K562 (cell line): ENCODE measurements around the gene PACSIN2.

Experiments
- CAMTA2 ChIP-seq: fragments of 250-450 bp; sonication (Bioruptor Pico); conservative IDR thresholded peaks from 2 replicates; pipeline ENCODE4 v1.5.1; 2022
- CHD7 ChIP-seq: fragments of 200-600 bp; sonication (generic); IDR thresholded peaks from one replicate; pipeline ENCODE4 v1.6.1; 2012; ENCODE audit warnings: mild to moderate bottlenecking, low read depth, low read length, inconsistent platforms
- CTCF ChIP-seq, 3 experiments: IDR thresholded peaks in 2 of 3; conservative IDR thresholded peaks in 1 of 3; 2 replicates each; pipeline ENCODE4 v1.5.1; 2011 to 2012; ENCODE audit warnings: low read length in 3 of 3, mild to moderate bottlenecking in 3 of 3, control low read depth in 2 of 3, improper control_type of control experiment in 1 of 3, inconsistent platforms in 1 of 3, low read depth in 1 of 3, mixed read lengths in 1 of 3, moderate library complexity in 1 of 3; ENCODE audit not compliant: insufficient read depth in 2 of 3
- MAFF ChIP-seq: IDR thresholded peaks from 2 replicates; pipeline ENCODE4 v1.6.1; 2012; ENCODE audit warnings: low read length, improper control_type of control experiment
- NFATC3 ChIP-seq: fragments of 450-650 bp; IDR thresholded peaks from 2 replicates; pipeline ENCODE4 v1.6.1; 2017; ENCODE audit warnings: mild to moderate bottlenecking
- SMARCE1 ChIP-seq: fragments of 450-650 bp; IDR thresholded peaks from 2 replicates; pipeline ENCODE4 v1.7.1; 2016; ENCODE audit warnings: mild to moderate bottlenecking
- TFE3 ChIP-seq: fragments of 450-650 bp; formaldehyde crosslinking; IDR thresholded peaks from 2 replicates; pipeline ENCODE4 v1.4.0; 2020; ENCODE audit warnings: mild to moderate bottlenecking, mixed read lengths
- THRAP3 ChIP-seq: fragments of 450-650 bp; IDR thresholded peaks from 2 replicates; pipeline ENCODE4 v1.6.1; 2016; ENCODE audit warnings: mild to moderate bottlenecking, inconsistent platforms, borderline replicate concordance
- ZNF431 ChIP-seq: sonication (generic); formaldehyde crosslinking; IDR thresholded peaks from 2 replicates; pipeline ENCODE4 v1.8.0; 2022; ENCODE audit warnings: mild to moderate bottlenecking, missing genetic modification reagents
- ZNF589 ChIP-seq: fragments of 200-800 bp; sonication (Bioruptor generic); IDR thresholded peaks from 2 replicates; pipeline ENCODE4 v1.6.1; 2016; ENCODE audit warnings: low read depth, missing genetic modification characterization, missing compliant biosample characterization
- ZNF830 ChIP-seq: fragments of 250-450 bp; sonication (Bioruptor Pico); IDR thresholded peaks from 2 replicates; pipeline ENCODE4 v1.5.0; 2021; ENCODE audit warnings: mild to moderate bottlenecking

GRCh38 chr22:42961810-42962209, 53.1 kb downstream of the PACSIN2 start:
- TF ChIP-seq NFATC3 (no peak), CHD7 (no peak), ZNF830 (CRISPR knock-in tag) (no peak), CTCF (IDR thresholded peaks at IDR 0.05 in 2 of 3, conservative IDR thresholded peaks at IDR 0.05 in 1 of 3; ENCODE audit: insufficient read depth in 2 of 3, low read depth in 1 of 3, low read length in 3 of 3) (no peak), ZNF589 (no peak), SMARCE1 (no peak), CAMTA2 (CRISPR knock-in tag) (no peak), TFE3 (CRISPR knock-in tag) (no peak), MAFF (no peak), THRAP3 (no peak), ZNF431 (no peak)
